GM21390 (cell line): Measurements from ENCODE around the gene ITGB5.

Experiments used
- ATAC-seq: cut with Tn5 transposase; IDR thresholded peaks from one replicate; pipeline ENCODE4 v1.9.1; 2021; ENCODE audit not compliant: unreplicated experiment

Gene ITGB5

GRCh38 chr3:124815781-124816180, 71.4 kb downstream of the ITGB5 start:
- ATAC-seq: no peak

- ATAC-seq: no peak
Measured at GRCh38 chr3:124814620-124815421, 72.3 kb downstream of the ITGB5 start.

GRCh38 chr3:124813541-124813940, 73.6 kb downstream of the ITGB5 start:
- ATAC-seq: no peak

GRCh38 chr3:124812291-124813265, 74.6 kb downstream of the ITGB5 start:
- ATAC-seq: no peak

GRCh38 chr3:124811436-124811835, 75.7 kb downstream of the ITGB5 start:
- ATAC-seq: no peak

- no peak for ATAC-seq
Measured at GRCh38 chr3:124810970-124811369, 76.2 kb downstream of the ITGB5 start.

- ATAC-seq: no peak
Measured at GRCh38 chr3:124809039-124809438, 78.1 kb downstream of the ITGB5 start.

- ATAC-seq: no peak
Measured at GRCh38 chr3:124805671-124806070, 81.5 kb downstream of the ITGB5 start.

- ATAC-seq: no peak
Measured at GRCh38 chr3:124804875-124805274, 82.3 kb downstream of the ITGB5 start.

- no peak for ATAC-seq
Measured at GRCh38 chr3:124802702-124803101, 84.5 kb downstream of the ITGB5 start.

GRCh38 chr3:124802061-124802698, 85.0 kb downstream of the ITGB5 start:
- ATAC-seq: no peak

- ATAC-seq: no peak
Measured at GRCh38 chr3:124800511-124801258, 86.5 kb downstream of the ITGB5 start.

GRCh38 chr3:124800076-124800475, 87.1 kb downstream of the ITGB5 start:
- no peak for ATAC-seq

GRCh38 chr3:124799676-124800075, 87.5 kb downstream of the ITGB5 start:
- ATAC-seq: no peak

- ATAC-seq: no peak
Measured at GRCh38 chr3:124797426-124797945, 89.7 kb downstream of the ITGB5 start.

GRCh38 chr3:124796477-124796876, 90.7 kb downstream of the ITGB5 start:
- ATAC-seq: no peak

- no peak for ATAC-seq
Measured at GRCh38 chr3:124793054-124793739, 94.0 kb downstream of the ITGB5 start.

- no peak for ATAC-seq
Measured at GRCh38 chr3:124792341-124793040, 94.7 kb downstream of the ITGB5 start.

- no peak for ATAC-seq
Measured at GRCh38 chr3:124791639-124792151, 95.5 kb downstream of the ITGB5 start.
